Medulla oblongata (tissue), 1 donor: Measurements from ENCODE around the gene KIAA0040.

Experiments used
- DNase-seq: peaks from one replicate; pipeline ENCODE4 v3.0.0-alpha.2; 2015; ENCODE audit errors: extremely low spot score

Gene KIAA0040

DNA sequence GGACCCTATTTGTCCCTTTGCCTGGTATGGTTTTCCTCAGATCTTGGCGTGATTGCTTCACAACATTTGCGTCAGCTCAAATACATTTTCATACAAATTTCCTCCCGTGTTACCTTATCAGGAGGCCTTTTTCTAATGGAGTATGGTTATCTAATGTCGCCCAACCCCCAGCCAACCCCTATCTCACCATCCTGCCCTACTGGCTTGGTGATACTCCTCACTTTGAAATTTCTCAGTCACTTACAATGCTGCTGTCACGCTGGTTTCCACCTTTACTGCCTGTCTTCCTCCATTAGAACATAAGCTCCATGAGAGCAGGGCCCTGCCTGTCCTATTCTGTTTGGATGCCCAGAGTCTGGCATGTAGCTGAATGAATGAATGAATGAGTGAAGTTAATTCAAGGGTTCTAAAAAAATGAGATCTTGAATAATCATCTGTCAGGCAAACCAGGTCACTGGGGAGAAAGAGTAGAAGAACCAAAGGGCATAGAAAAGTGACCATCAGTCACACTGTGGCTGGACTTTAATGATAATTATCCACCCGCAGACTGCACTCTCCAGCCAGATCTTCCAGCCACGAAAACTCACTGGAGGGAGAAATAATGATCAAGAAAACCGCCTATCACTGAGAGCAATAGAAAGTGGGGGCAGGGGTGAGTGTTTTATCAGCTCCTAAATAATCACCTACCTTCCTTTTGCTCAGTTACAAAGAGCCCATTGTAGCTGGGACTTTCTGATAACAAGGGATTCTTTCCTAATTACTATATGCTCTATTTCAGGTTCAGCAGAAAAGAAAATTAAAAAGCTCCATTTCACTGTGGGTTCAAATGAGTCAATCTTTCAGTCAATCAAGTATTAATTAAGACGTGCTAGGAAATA lies 21.3 kb downstream of the KIAA0040 start:
- DNase-seq = no peak

DNA sequence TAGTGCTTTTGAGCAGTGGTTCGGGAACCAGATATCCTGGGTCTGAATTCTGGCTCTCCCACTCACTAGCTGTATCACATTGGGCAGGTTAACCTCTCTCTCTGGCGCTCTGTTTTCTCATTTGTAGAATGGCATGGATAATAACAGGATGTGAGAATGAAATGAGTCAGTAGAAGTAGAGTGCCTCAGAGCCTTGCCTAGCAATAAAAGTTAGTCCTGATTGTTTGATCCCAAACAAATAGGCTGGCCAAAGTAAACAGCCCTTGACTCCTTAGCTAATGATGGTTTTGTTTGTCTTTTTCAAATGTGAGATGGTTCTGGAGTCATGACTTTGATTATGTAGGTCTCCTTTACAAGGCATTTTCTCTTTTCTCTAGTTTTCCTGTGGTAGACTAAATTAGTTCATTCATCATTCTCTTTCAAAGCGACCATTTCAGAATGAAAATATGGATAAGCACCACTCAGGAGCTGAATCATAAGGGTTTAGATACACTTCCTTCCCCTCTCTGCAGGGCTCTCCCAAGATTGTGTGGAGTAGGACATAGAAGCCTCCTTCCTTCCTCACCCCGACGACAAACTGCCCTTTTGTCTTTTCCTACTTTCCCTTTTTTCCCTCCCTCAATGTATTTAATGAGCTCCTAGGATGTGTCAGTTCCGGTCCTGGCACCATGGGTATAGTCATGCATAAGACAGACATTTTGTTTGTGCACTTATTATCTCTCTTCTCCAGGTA lies 23.1 kb downstream of the KIAA0040 start:
- DNase-seq = no peak

- DNase-seq = no peak
Observed at GRCh38 chr1:175168782-175169181, 23.8 kb downstream of the KIAA0040 start.

DNA sequence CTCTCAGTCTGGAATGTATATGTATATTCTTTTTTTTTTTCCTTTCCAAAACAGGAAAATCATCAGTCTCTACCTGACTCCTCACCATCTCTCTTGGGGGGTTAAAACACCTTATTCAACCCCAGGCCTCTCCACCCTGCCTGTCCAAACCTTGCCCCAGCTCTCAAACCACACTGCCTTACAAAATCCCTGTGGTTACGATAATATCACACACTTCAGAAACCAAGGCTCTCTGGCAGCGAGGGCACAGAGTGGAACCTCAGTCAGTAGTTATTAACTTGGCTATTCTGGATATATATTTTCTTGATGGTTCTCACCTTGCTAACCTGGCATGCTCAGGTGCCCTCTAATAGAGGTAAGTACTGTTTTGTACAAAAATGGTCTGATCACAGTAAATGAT lies 24.7 kb downstream of the KIAA0040 start:
- no peak for DNase-seq

DNA sequence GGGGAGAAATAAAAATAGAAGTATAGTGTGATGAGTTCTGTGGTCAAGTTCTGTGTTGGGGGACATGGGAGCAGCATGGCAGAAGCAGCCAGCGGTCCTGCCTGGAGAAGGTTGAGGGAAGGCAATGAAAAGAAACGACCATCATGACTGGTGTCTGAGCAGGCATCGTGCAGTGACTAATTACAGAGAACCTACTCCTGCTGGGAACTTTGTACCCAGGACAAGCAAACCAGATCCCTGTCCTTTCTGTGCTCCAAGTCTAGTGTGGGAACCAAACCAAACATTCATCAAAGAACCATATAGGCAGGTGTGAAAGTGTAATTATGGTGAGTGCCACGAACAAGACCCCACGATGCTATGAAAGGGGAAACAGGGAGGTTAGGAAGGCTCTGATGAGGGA lies 25.8 kb downstream of the KIAA0040 start:
- no peak for DNase-seq

GRCh38 chr1:175164751-175165150 lies 27.8 kb downstream of the KIAA0040 start:
- DNase-seq = no peak

- DNase-seq = no peak
Observed at GRCh38 chr1:175163702-175164101, 28.9 kb downstream of the KIAA0040 start.

DNA sequence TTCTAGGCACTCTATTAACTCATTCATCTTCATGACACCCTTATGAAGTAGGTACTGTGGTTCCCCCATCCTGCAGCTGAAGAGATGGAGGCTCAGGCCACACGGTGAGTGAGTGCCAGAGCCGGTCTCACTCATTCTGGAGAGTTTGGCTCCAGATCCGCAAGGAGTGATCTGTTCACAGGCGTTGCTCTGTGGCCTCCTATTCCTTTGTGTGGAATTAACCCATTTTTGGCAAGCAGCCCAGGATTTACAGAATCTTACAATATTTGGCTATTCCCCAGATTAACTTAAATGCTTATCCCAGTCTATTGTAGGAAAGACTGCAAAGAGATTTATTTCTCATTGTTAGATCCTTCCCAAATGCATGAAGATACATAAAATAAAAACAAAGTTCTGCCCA lies 29.6 kb downstream of the KIAA0040 start:
- DNase-seq = no peak

GRCh38 chr1:175158170-175158591 lies 34.4 kb downstream of the KIAA0040 start:
- no peak for DNase-seq

GRCh38 chr1:175157200-175157599 lies 35.4 kb downstream of the KIAA0040 start:
- DNase-seq = no peak

GRCh38 chr1:175155936-175156335 lies 36.6 kb downstream of the KIAA0040 start:
- DNase-seq = no peak

DNA sequence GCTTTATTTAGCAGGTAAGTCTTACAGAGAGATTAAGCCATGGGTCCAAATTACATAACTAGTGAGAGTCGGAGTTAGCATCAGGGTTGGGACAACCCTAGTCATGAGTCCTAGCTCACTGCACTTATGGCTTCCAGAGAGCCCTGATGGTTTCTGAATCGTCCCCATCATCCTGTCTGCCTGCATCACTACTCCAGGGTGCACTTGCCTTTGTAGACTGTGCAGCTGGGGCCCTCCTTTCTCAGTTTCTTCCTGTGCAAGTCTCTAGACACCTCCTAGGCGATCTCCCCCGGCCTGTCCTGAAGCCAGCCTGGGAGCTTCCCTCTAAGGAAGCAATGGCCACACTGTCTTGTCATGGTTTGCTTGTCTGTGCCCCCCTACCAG lies 37.1 kb downstream of the KIAA0040 start:
- no peak for DNase-seq

DNA sequence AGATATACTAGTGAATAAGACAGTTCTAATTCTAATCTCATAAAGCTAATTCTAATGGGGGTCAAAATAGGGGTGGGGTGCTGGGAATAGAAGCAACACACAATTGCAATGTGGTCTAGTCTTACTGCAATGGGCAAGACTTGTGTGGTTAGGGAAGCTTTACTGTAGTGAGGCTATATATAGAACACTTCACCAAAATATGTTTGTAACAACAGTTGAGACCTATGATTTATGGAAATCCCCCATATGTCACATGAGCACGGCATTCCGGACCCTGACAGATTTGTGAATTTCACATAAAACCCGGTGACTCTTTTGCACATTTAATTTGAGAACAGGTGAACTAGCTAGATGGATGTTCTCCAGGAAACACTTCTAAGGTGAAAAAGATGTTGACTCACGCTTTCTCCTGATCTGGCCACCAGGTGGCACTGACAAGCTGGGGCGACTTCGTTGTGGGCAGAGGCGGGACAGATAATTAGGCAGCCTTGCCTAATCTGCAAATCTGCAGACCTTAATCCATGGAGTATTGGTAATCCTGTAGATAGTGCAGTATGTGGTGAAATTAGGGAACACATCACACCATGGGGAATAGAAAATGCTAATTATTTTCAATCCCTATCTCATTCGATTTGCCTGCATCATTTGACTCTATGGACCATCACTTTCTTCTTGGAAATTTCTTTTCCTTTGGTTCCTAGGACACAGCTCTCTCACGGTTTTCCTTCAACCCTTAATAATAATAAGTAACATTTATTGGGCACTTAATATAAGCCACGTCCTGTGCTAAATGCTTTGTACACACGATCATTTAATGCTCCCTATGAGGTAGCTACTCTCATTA lies 37.7 kb downstream of the KIAA0040 start:
- peak; percentile 79 for DNase-seq

DNA sequence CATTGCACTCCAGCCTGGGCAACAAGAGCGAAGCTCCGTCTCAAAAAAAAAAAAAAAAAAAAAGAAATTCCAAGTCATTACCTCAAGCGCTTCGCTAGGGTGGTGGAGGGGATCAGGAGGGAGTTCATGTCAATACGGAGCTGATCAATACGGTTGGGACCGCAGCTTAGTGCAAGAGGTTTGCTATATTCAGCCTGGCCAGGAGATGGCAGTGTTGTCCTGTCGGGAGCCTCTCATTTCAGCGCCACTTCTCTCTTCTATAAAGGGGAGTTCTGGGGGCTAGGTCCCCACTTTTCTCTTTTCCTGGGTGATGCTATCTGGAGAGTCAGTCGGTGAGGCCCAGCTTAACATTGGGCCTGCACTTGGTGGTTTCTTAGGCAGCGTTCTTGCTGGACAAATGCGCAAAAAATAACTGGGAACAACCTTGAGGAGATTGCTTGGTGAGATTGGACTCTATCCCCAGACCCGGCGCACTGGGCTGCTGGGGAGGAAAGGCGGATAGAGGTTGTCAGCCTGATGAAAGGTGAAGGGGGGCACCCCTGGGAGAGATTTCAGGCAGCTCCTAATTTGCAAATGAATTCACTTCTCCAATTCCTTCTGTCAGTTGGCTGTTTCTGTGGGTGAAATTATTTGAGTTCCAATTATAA lies 40.4 kb downstream of the KIAA0040 start:
- DNase-seq = peak; percentile 64

- peak; percentile 23 for DNase-seq
Observed at GRCh38 chr1:175150596-175151319, 41.8 kb downstream of the KIAA0040 start.

DNA sequence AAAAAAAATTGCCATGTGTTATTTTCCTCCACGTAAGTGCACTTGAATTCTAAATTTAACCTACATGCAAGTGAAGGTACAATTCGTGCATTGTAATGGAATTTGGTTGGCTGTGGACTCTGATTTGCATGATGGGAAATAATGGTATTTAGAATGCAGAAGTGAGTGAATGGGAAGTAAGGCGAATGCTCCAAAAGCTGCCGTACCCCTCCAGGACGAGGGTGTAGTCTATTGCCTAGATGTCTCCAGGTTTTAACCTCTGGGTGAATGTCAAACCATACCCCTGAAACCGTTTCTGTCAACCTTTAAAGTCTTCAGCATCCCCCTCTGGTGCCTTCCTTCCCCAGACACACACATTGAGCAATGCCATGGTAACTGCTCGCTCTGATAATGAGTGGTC lies 44.5 kb downstream of the KIAA0040 start:
- no peak for DNase-seq

GRCh38 chr1:175147569-175147968 lies 45.0 kb downstream of the KIAA0040 start:
- no peak for DNase-seq

- DNase-seq = peak; percentile 59
Observed at GRCh38 chr1:175146529-175147213, 45.9 kb downstream of the KIAA0040 start.

DNA sequence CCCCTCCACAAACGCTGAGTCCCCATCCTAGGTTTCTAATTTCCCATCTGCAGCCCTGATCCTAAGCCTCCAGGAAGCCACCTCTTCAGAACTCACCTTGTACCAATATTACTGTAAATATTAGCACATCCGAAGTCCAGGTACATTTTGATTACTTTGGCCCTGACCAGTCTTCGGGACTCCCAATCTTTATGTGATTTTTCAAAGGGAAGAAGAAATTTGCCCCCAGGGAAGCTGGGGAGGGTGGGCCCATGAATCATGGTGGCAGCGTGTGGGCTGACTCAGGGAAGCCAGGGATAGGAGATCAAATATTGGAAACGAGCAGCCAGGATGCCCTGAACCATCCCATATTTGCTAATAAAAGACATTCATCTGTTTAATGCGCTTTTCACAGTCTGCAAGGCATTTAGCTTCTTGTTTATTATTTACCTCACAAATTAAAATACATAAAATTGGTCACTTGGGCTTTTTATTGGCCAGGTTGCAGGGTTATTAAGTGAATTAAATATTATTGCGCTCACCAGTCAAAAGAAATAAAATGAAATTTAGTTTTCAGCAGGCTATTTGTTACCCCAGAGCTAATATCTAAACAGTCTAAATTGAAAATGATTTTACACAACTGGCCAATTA lies 46.6 kb downstream of the KIAA0040 start:
- no peak for DNase-seq

DNA sequence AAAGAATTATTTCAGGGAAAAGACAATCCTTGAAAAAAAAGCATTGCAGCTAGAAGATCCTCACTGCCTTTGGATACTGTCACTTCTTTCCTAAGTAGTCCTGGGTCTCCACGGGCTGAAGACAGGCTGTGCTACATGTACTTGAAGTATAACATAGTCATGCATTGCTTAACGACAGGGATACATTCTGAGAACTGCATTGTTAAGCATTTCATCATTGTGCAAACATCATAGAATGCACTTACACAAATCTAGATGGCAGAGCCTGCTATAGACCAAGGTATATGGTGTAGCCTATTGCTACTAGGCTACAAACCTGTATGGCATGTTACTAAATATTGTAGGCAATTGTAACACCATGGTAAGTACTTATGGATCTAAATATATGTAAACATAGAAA lies 54.0 kb downstream of the KIAA0040 start:
- DNase-seq = no peak
